Bronchial epithelial cell (primary cell): ENCODE results near the gene SLC4A9. TPM values are rescaled to one million over a fixed set of nuclear protein-coding genes. Genes with fewer than 3 reads are reported as not detected.

Source experiments
- DNase-seq: peaks from one replicate; pipeline ENCODE4 v3.0.0-alpha.2; 2010; ENCODE audit warnings: low read depth
- FAIRE-seq: peaks from 2 replicates; lab custom pipeline; 2011; peaks lifted over from hg19 to GRCh38; lab: Jason Lieb, UNC
- H3K27me3 ChIP-seq: 2 replicates; pipeline ENCODE4 v1.5.1; 2011; ENCODE audit warnings: low read length; ENCODE audit not compliant: control insufficient read depth, insufficient read depth
- H3K36me3 ChIP-seq: 2 replicates; pipeline ENCODE4 v1.5.1; 2011; ENCODE audit warnings: low read length; ENCODE audit not compliant: control insufficient read depth, insufficient read depth
- H3K4me3 ChIP-seq: 2 replicates; pipeline ENCODE4 v1.5.1; 2011; ENCODE audit warnings: mild to moderate bottlenecking, low read depth, low read length, control low read depth
- total RNA-seq: library from RNA; depleted of rRNA; stranded (reverse); fragments of >200 nt; gene quantifications from 2 replicates; pipeline ENCODE4 v1.2.1, GENCODE V29; 2014
- TF ChIP-seq, protein P1 (sequence below): IDR thresholded peaks from 2 replicates; pipeline ENCODE4 v1.5.1; 2011; ENCODE audit warnings: mild to moderate bottlenecking, moderate library complexity, low read length, control low read depth, inconsistent platforms; ENCODE audit not compliant: insufficient read depth, severe bottlenecking

SLC4A9 gene
- total RNA-seq, 1 donor from 2014 or later, result not detected

DNA sequence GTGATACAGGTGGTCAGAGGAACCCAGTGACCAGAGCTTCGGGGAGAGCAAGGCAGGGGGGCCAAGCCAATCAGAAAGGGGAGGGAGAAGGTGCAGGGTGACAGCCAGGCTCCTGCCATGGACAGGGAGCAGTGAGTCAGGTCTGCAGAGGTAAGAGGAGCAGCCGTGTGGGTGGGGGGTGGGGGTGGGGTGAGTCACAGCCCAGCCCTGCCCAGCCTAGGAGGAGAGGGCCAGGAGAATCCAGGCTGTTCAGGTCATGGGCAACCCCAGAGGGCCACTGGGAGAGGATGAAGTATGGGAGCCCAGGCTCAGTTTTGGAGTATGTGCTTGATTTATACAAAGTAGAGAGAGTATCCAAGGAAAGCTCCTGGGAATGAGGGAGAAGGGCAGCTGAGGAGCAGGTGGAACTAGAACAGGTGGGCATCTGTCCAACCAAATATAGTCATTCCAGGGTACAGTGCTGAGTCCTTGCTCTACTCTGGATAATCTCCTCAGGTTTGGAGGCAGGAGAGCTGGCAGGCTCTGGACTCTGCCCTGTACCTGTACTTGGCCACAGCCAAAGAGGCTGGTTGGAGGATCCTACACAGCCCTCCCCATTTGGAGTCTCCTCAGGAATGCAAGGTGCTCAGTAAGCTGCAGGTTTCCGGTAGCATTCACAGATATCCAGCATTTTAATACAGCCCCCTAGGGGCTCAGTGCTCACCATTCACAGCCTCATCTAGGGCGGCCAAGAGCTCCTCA is 15.1 kb upstream of the SLC4A9 start:
- no peak for FAIRE-seq
- Histone ChIP-seq H3K4me3 (peak overlapping the region; percentile 72), H3K36me3 (peaks cover 29% of the 10 kb centered on the region), H3K27me3 (no peaks in the 10 kb centered on the region)
- TF ChIP-seq, protein P1, sequence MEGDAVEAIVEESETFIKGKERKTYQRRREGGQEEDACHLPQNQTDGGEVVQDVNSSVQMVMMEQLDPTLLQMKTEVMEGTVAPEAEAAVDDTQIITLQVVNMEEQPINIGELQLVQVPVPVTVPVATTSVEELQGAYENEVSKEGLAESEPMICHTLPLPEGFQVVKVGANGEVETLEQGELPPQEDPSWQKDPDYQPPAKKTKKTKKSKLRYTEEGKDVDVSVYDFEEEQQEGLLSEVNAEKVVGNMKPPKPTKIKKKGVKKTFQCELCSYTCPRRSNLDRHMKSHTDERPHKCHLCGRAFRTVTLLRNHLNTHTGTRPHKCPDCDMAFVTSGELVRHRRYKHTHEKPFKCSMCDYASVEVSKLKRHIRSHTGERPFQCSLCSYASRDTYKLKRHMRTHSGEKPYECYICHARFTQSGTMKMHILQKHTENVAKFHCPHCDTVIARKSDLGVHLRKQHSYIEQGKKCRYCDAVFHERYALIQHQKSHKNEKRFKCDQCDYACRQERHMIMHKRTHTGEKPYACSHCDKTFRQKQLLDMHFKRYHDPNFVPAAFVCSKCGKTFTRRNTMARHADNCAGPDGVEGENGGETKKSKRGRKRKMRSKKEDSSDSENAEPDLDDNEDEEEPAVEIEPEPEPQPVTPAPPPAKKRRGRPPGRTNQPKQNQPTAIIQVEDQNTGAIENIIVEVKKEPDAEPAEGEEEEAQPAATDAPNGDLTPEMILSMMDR, result peak; percentile 14
- peak; percentile 81 for DNase-seq

DNA sequence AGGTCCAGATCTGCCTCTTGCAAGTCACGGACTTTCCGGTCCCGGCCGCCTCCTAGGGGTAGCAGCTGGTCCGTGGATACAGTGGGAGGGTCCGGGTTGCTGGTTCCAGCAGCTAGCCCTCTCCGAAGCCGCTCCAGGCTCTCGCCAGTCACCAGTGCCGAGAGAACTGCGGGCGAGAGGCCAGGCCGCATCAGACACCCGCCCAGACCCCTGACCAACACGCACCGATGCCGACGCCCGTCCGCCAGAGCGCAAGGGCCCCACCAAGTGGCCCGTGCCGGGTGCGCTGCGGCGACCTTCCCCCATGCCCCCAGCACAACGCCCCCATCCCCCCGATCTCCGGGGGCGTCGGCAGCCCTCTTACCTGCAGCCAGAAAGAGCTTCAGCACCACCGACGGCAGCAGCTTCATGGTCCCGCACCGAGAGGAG is 14.1 kb upstream of the SLC4A9 start:
- FAIRE-seq, result no peak
- Histone ChIP-seq H3K36me3 (peaks cover 29% of the 10 kb centered on the region), H3K27me3 (no peaks in the 10 kb centered on the region), H3K4me3 (peak overlapping the region; percentile 72)
- no peak for DNase-seq
- TF ChIP-seq, protein P1, result peak; percentile 28

DNA sequence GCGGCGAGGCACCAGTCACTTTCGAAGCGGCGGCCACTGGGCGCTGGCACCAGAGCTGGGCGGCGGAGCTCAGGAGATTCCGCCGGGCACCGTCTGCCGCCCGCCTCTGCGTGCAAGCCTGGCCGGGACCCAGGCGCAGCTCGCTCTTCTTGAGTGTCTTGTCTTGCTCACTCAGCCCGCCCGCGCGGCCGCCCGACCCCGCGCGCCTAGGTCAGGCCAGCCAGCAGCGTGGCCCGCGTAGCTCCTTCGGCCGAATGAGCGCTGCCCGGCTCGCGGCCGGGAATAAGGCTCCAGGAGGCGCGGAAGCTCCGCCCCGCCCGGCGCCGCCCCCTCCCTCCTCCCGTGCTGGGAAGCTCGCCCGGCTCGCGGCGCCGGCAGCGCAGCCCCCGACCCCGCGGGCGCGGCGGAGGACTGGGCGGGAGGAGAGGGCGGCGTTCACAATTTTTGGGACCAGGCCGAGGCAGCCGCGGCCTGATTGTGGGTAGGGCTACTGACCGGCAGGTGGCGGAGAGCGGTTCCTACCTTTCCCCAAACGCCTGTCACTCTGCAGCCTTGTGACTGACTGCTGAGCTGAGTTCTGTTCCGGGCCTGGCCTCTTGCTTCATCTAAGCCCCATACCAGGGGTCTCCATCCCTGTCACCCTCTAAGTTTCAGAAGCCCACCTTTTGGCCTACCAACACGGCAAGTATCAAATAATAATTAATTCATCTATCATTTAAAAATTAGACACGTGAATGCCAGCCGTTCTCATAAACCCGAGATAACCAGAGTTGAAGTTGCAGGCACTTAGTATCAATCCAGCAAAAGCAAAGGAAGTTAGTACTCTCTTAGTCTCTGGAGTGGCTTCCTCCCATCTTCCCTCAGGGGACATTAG is 13.4 kb upstream of the SLC4A9 start, which contains the start of gene HBEGF:
Gene HBEGF (minus strand): TSS at position 256 of the 874 bp plus-strand sequence. CDS start 275 bp downstream, outside the sequence.
- Histone ChIP-seq H3K36me3 (peaks cover 25% of the 10 kb centered on the region), H3K27me3 (no peaks in the 10 kb centered on the region), H3K4me3 (peak within 1 kb of the TSS; percentile 72)
- TF ChIP-seq, protein P1, result peak; percentile 77
- FAIRE-seq (no peak), DNase-seq (peak; percentile 71)

DNA sequence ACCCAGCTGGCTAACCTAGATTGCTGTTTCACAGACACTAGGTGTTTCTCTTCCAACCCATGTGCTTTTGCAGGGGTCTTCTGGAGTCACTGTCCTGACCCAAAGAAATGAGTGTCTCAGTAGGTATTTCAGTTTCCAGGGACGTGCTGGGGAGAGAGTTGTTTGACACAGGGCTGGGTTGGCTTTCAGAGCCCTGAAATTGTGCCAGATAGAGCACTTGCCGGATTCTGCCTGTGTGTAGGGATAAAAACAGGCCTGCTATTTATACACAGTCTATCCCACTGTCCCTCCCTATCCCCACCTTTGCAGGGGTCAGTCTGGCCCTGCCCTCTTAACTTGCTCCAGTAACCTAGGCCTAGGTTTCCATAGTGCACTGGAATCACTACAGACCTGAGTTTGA is 12.6 kb upstream of the SLC4A9 start:
- TF ChIP-seq, protein P1, result no peak
- FAIRE-seq, result no peak
- no peak for DNase-seq
- Histone ChIP-seq H3K4me3 (peak overlapping the region; percentile 72), H3K27me3 (no peaks in the 10 kb centered on the region), H3K36me3 (peaks cover 17% of the 10 kb centered on the region)

DNA sequence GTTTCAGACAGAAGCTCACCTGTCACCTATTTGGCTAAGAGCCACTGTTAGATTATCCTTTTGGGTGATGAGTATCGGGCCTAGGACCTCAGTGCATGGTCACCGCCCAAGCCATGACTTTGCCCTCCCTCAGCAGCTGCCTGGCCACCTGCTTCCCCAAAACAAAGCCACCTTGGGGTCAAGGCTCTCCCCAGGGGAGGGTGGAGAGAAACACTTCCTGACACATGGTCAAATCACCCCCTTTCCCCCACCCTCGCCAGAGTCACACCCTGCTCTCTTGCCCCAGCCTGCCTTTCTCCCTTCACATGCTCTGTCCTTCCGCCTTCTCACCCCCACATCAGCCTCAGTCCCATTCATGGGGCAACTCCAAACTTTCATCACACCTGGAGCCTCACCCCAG is 11.9 kb upstream of the SLC4A9 start:
- peak; percentile 99 for DNase-seq
- H3K27me3 ChIP-seq, result no peaks in the 10 kb centered on the region
- H3K4me3 ChIP-seq, result no peak overlapping the region
- TF ChIP-seq, protein P1, result no peak
- FAIRE-seq, result no peak
- H3K36me3 ChIP-seq, result peaks cover 11% of the 10 kb centered on the region
